Measurements from ENCODE around the gene KRTAP5-3.

GRCh38 chr11:1557904-1558774 is 50.1 kb downstream of the KRTAP5-3 start:
- TF ChIP-seq CTCF (conservative IDR thresholded peaks at IDR 0.05) (no peak), ZFX (IDR thresholded peaks at IDR 0.05) (no peak)
